Measurements from ENCODE around the gene HSPG2. TPM values are rescaled to one million over a fixed set of nuclear protein-coding genes. Genes with fewer than 3 reads are reported as not detected.

The HSPG2 gene
- total and polyA plus RNA-seq, 2 donors (not counting 1 experiment from before 2014, with no cell fraction given), result 2.0 to 4.5 TPM

- no peaks in the 10 kb centered on the region for H4K20me1 ChIP-seq (ENCODE audit: control insufficient read depth, insufficient read depth, low read length, poor library complexity, severe bottlenecking)
- no peaks in the 10 kb centered on the region for H3K79me2 ChIP-seq (ENCODE audit: control insufficient read depth, insufficient read depth, low read length)
- no peak overlapping the region for H3K4me3 ChIP-seq (ENCODE audit: control extremely low read depth in 1 of 5, extremely low read depth in 1 of 5, insufficient read depth in 1 of 5, low read depth in 2 of 5, low read length in 4 of 5)
- 91% methylated on average over 15 of the region's 15 CpGs for WGBS (ENCODE audit: insufficient coverage)
- Mint-ChIP-seq H3K4me3 (peak overlapping the region; percentile 74), H3K27ac (peak overlapping the region; percentile 60), H3K27me3 (peaks cover 8% of the 10 kb centered on the region), H3K9me3 (ENCODE audit: insufficient read depth) (no peaks in the 10 kb centered on the region), H3K4me1 (peaks cover 17% of the 10 kb centered on the region)
- intact Hi-C loops (cut with micrococcal nuclease), result no loop called here
- H3K9me3 ChIP-seq (ENCODE audit: control extremely low read depth in 1 of 3, control insufficient read depth in 2 of 3, insufficient read depth in 1 of 3, low read length in 2 of 3), result peaks cover 0 to 3% (median 3%) of the 10 kb centered on the region in 3 donors
- no peaks in the 10 kb centered on the region for H3K36me3 ChIP-seq (replicated peaks in 1 of 2; ENCODE audit: control extremely low read depth in 1 of 2, control insufficient read depth in 1 of 2, extremely low read depth in 1 of 2, insufficient read depth in 2 of 2, low read length in 1 of 2)
- POLR2A ChIA-PET, result no interaction called here
- peak overlapping the region; percentile 67 for H3K9ac ChIP-seq (ENCODE audit: low read length)
- peak overlapping the region; percentile 1 to 32 for H3K27ac ChIP-seq (ENCODE audit: low read length in 2 of 2)
- CTCF ChIA-PET, result no interaction called here
- H2AFZ ChIP-seq (ENCODE audit: insufficient read depth, low read depth, low read length, poor library complexity, severe bottlenecking), result peak overlapping the region; percentile 76
- H3K4me1 ChIP-seq (ENCODE audit: control insufficient read depth in 2 of 2, insufficient read depth in 2 of 2, low read length in 2 of 2), result peaks cover 11 to 23% of the 10 kb centered on the region in 2 donors
- TF ChIP-seq EZH2 (IDR thresholded peaks at IDR 0.05; ENCODE audit: borderline replicate concordance, insufficient read depth, low read depth, low read length, poor library complexity, severe bottlenecking), result no peak
- no peak for TF ChIP-seq CTCF (IDR thresholded peaks at IDR 0.05)
- H3K27me3 ChIP-seq (replicated peaks in 1 of 4; ENCODE audit: control extremely low read depth in 1 of 4, control insufficient read depth in 3 of 4, insufficient read depth in 4 of 4, low read length in 3 of 4), result no peaks in the 10 kb centered on the region
- ATAC-seq (ENCODE audit: low read depth), result no peak
- H3K4me2 ChIP-seq (replicated peaks; ENCODE audit: low read depth, low read length, poor library complexity, severe bottlenecking), result peak overlapping the region; percentile 91
- peak; percentile 27 for DNase-seq
Observed at GRCh38 chr1:21814981-21815582, 122.0 kb downstream of the HSPG2 start.

- DNase-seq, result peak; percentile 64
- H3K4me1 Mint-ChIP-seq, result peaks cover 17% of the 10 kb centered on the region
- peak; percentile 78 for ATAC-seq (ENCODE audit: low read depth)
- Histone ChIP-seq H3K4me1 (ENCODE audit: control insufficient read depth in 2 of 2, insufficient read depth in 2 of 2, low read length in 2 of 2) (peaks cover 11 to 23% of the 10 kb centered on the region in 2 donors), H3K27me3 (replicated peaks in 1 of 4; ENCODE audit: control extremely low read depth in 1 of 4, control insufficient read depth in 3 of 4, insufficient read depth in 4 of 4, low read length in 3 of 4) (no peaks in the 10 kb centered on the region), H3K36me3 (replicated peaks in 1 of 2; ENCODE audit: control extremely low read depth in 1 of 2, control insufficient read depth in 1 of 2, extremely low read depth in 1 of 2, insufficient read depth in 2 of 2, low read length in 1 of 2) (no peaks in the 10 kb centered on the region), H3K27ac (ENCODE audit: low read length in 2 of 2) (peak overlapping the region; percentile 1 to 32), H4K20me1 (ENCODE audit: control insufficient read depth, insufficient read depth, low read length, poor library complexity, severe bottlenecking) (no peaks in the 10 kb centered on the region), H3K4me2 (replicated peaks; ENCODE audit: low read depth, low read length, poor library complexity, severe bottlenecking) (peak overlapping the region; percentile 91), H2AFZ (ENCODE audit: insufficient read depth, low read depth, low read length, poor library complexity, severe bottlenecking) (peak overlapping the region; percentile 76), H3K9ac (ENCODE audit: low read length) (peak overlapping the region; percentile 67), H3K9me3 (ENCODE audit: control extremely low read depth in 1 of 3, control insufficient read depth in 2 of 3, insufficient read depth in 1 of 3, low read length in 2 of 3) (peaks cover 0 to 3% (median 3%) of the 10 kb centered on the region in 3 donors), H3K79me2 (ENCODE audit: control insufficient read depth, insufficient read depth, low read length) (no peaks in the 10 kb centered on the region), H3K4me3 (ENCODE audit: control extremely low read depth in 1 of 5, extremely low read depth in 1 of 5, insufficient read depth in 1 of 5, low read depth in 2 of 5, low read length in 4 of 5) (peak overlapping the region; percentile 34 to 59 (median 45))
- intact Hi-C loops (cut with micrococcal nuclease), result no loop called here
- CTCF ChIA-PET, result no interaction called here
- peak overlapping the region; percentile 74 for H3K4me3 Mint-ChIP-seq
- POLR2A ChIA-PET, result no interaction called here
- no peaks in the 10 kb centered on the region for H3K9me3 Mint-ChIP-seq (ENCODE audit: insufficient read depth)
- peaks cover 8% of the 10 kb centered on the region for H3K27me3 Mint-ChIP-seq
- whole genome bisulfite sequencing (ENCODE audit: insufficient coverage), result 18% methylated on average over 65 of the region's 65 CpGs
- TF ChIP-seq CTCF (IDR thresholded peaks at IDR 0.05), result peak; percentile 72
- TF ChIP-seq EZH2 (IDR thresholded peaks at IDR 0.05; ENCODE audit: borderline replicate concordance, insufficient read depth, low read depth, low read length, poor library complexity, severe bottlenecking), result no peak
- H3K27ac Mint-ChIP-seq, result peak overlapping the region; percentile 60
Observed at GRCh38 chr1:21814241-21814918, 122.7 kb downstream of the HSPG2 start.

All from B cell (primary cell).